Parathyroid adenoma (tissue), 2 donors: ENCODE measurements around the gene JAK2.

Experiments
- H2AFZ ChIP-seq: fragments of 300-600 bp; sonication (generic); one replicate; pipeline ENCODE4 v1.7.0; 2017; ENCODE audit warnings: antibody characterized with exemption, mild to moderate bottlenecking
- H3K27ac ChIP-seq: fragments of 300-600 bp; sonication (generic); one replicate; pipeline ENCODE4 v1.7.0; 2017
- H3K27me3 ChIP-seq: fragments of 300-600 bp; sonication (generic); one replicate; pipeline ENCODE4 v1.7.0; 2017; ENCODE audit warnings: low read length; ENCODE audit not compliant: control insufficient read depth, insufficient read depth
- H3K36me3 ChIP-seq: fragments of 300-600 bp; sonication (generic); one replicate; pipeline ENCODE4 v1.7.0; 2017; ENCODE audit warnings: low read length; ENCODE audit not compliant: control insufficient read depth, insufficient read depth
- H3K4me1 ChIP-seq: fragments of 300-600 bp; sonication (generic); one replicate; pipeline ENCODE4 v1.7.0; 2017; ENCODE audit warnings: control low read depth
- H3K4me2 ChIP-seq: fragments of 300-600 bp; sonication (generic); one replicate; pipeline ENCODE4 v1.7.0; 2017; ENCODE audit warnings: low read length
- H3K4me3 ChIP-seq: fragments of 300-600 bp; sonication (generic); one replicate; pipeline ENCODE4 v1.7.0; 2017; ENCODE audit warnings: low read depth, low read length
- H3K79me2 ChIP-seq: fragments of 300-600 bp; sonication (generic); one replicate; pipeline ENCODE4 v1.7.0; 2017; ENCODE audit warnings: control low read depth
- H3K9ac ChIP-seq: fragments of 300-600 bp; sonication (generic); one replicate; pipeline ENCODE4 v1.7.0; 2017; ENCODE audit warnings: mild to moderate bottlenecking
- H3K9me3 ChIP-seq: fragments of 300-600 bp; sonication (generic); one replicate; pipeline ENCODE4 v1.7.0; 2017; ENCODE audit warnings: low read length; ENCODE audit not compliant: control insufficient read depth
- TF ChIP-seq, protein P1 (sequence below): fragments of 300-600 bp; sonication (generic); IDR thresholded peaks from one replicate; pipeline ENCODE4 v1.7.0; 2017; ENCODE audit warnings: antibody characterized with exemption, mild to moderate bottlenecking
- donor health status: primary hyperparathyroidism.

JAK2 gene

GRCh38 chr9:4955836-4956235 is 29.2 kb upstream of the JAK2 start:
- Histone ChIP-seq H3K4me3 (no peak overlapping the region), H3K27me3 (no peaks in the 10 kb centered on the region), H3K9ac (no peak overlapping the region), H3K4me1 (no peaks in the 10 kb centered on the region), H3K36me3 (no peaks in the 10 kb centered on the region), H3K27ac (no peak overlapping the region), H2AFZ (no peak overlapping the region), H3K9me3 (no peaks in the 10 kb centered on the region), H3K4me2 (no peak overlapping the region), H3K79me2 (no peaks in the 10 kb centered on the region)
- TF ChIP-seq, protein P1, sequence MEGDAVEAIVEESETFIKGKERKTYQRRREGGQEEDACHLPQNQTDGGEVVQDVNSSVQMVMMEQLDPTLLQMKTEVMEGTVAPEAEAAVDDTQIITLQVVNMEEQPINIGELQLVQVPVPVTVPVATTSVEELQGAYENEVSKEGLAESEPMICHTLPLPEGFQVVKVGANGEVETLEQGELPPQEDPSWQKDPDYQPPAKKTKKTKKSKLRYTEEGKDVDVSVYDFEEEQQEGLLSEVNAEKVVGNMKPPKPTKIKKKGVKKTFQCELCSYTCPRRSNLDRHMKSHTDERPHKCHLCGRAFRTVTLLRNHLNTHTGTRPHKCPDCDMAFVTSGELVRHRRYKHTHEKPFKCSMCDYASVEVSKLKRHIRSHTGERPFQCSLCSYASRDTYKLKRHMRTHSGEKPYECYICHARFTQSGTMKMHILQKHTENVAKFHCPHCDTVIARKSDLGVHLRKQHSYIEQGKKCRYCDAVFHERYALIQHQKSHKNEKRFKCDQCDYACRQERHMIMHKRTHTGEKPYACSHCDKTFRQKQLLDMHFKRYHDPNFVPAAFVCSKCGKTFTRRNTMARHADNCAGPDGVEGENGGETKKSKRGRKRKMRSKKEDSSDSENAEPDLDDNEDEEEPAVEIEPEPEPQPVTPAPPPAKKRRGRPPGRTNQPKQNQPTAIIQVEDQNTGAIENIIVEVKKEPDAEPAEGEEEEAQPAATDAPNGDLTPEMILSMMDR = no peak

- no peaks in the 10 kb centered on the region for H3K9me3 ChIP-seq
- no peaks in the 10 kb centered on the region for H3K79me2 ChIP-seq
- H3K27me3 ChIP-seq = no peaks in the 10 kb centered on the region
- TF ChIP-seq, protein P1 = no peak
- no peak overlapping the region for H2AFZ ChIP-seq
- no peak overlapping the region for H3K4me3 ChIP-seq
- no peaks in the 10 kb centered on the region for H3K4me1 ChIP-seq
- H3K36me3 ChIP-seq = no peaks in the 10 kb centered on the region
- H3K4me2 ChIP-seq = no peak overlapping the region
- no peak overlapping the region for H3K27ac ChIP-seq
- H3K9ac ChIP-seq = no peak overlapping the region
Measured at GRCh38 chr9:4959031-4959430, 26.0 kb upstream of the JAK2 start.

GRCh38 chr9:4962085-4962484 is 23.0 kb upstream of the JAK2 start:
- TF ChIP-seq, protein P1 = no peak
- H3K4me3 ChIP-seq = no peak overlapping the region
- no peak overlapping the region for H2AFZ ChIP-seq
- no peak overlapping the region for H3K27ac ChIP-seq
- H3K4me2 ChIP-seq = no peak overlapping the region
- H3K9me3 ChIP-seq = no peaks in the 10 kb centered on the region
- H3K36me3 ChIP-seq = no peaks in the 10 kb centered on the region
- no peaks in the 10 kb centered on the region for H3K4me1 ChIP-seq
- no peak overlapping the region for H3K9ac ChIP-seq
- H3K27me3 ChIP-seq = no peaks in the 10 kb centered on the region
- no peaks in the 10 kb centered on the region for H3K79me2 ChIP-seq

GRCh38 chr9:4964540-4964939 is 20.5 kb upstream of the JAK2 start:
- TF ChIP-seq, protein P1 = no peak
- H3K4me2 ChIP-seq = no peak overlapping the region
- no peaks in the 10 kb centered on the region for H3K36me3 ChIP-seq
- H3K9ac ChIP-seq = no peak overlapping the region
- H3K9me3 ChIP-seq = no peaks in the 10 kb centered on the region
- no peaks in the 10 kb centered on the region for H3K4me1 ChIP-seq
- no peak overlapping the region for H3K4me3 ChIP-seq
- H3K27me3 ChIP-seq = no peaks in the 10 kb centered on the region
- H3K27ac ChIP-seq = no peak overlapping the region
- H3K79me2 ChIP-seq = no peaks in the 10 kb centered on the region
- H2AFZ ChIP-seq = no peak overlapping the region

DNA sequence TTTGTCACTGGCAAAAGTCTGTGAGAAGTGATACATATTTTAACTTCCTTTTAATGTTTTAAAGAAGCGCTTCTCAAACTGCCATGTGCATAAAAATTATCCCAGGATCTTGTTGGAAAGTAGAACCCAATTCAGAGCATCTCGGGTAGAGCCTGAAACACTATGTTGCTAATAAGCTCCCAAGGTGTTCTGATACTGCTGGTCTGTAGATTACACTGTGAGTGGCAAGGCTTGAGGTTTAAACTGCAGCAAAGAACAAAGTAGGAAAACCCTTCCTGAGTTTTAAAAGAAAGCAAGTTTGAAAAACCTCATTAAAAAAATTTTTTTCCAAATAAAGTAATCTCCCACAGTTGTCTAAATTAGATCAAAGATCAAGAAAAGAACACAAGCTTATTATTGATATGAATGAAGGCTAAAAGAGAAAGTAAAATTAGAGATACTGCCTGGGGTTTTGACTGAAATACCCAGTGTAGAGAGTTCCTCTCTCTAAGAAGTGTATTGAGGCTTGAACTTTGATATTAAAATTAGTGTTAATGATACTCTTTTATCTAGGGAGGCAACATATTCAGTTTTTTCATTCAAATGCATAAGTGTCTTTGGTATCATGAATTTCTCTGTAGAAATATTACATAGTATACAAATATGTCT is 19.8 kb upstream of the JAK2 start:
- Histone ChIP-seq H3K4me1 (no peaks in the 10 kb centered on the region), H3K4me3 (no peak overlapping the region), H3K9me3 (no peaks in the 10 kb centered on the region), H3K4me2 (no peak overlapping the region), H3K27me3 (no peaks in the 10 kb centered on the region), H2AFZ (no peak overlapping the region), H3K9ac (no peak overlapping the region), H3K79me2 (no peaks in the 10 kb centered on the region), H3K36me3 (no peaks in the 10 kb centered on the region), H3K27ac (no peak overlapping the region)
- TF ChIP-seq, protein P1 = no peak
